Measurements from ENCODE around the gene ISM1.

GRCh38 chr20:13295637-13296036 lies 74.6 kb downstream of the ISM1 start:
- TF ChIP-seq POLR2A (IDR thresholded peaks at IDR 0.05) (no peak), POLR2AphosphoS5 (IDR thresholded peaks at IDR 0.05) (no peak)
- TF ChIP-seq, protein P1, sequence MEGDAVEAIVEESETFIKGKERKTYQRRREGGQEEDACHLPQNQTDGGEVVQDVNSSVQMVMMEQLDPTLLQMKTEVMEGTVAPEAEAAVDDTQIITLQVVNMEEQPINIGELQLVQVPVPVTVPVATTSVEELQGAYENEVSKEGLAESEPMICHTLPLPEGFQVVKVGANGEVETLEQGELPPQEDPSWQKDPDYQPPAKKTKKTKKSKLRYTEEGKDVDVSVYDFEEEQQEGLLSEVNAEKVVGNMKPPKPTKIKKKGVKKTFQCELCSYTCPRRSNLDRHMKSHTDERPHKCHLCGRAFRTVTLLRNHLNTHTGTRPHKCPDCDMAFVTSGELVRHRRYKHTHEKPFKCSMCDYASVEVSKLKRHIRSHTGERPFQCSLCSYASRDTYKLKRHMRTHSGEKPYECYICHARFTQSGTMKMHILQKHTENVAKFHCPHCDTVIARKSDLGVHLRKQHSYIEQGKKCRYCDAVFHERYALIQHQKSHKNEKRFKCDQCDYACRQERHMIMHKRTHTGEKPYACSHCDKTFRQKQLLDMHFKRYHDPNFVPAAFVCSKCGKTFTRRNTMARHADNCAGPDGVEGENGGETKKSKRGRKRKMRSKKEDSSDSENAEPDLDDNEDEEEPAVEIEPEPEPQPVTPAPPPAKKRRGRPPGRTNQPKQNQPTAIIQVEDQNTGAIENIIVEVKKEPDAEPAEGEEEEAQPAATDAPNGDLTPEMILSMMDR (IDR thresholded peaks at IDR 0.05): no peak

All from upper lobe of left lung (tissue), 4 donors.